ENCODE measurements around the gene FAM186B.

FAM186B gene

GRCh38 chr12:49553512-49554088, 51.8 kb downstream of the FAM186B start:
- H3K27me3 ChIP-seq (replicated peaks in 2 of 5; ENCODE audit: control insufficient read depth in 4 of 5, insufficient read depth in 5 of 5, low read length in 4 of 5), result peaks cover 0 to 8% (median 0%) of the 10 kb centered on the region in 5 experiments
- ChIA-PET POLR2A (no interaction called here), CTCF (interaction anchor here (0.9 to 19.6 kb wide), 24 partner anchors 8 to 285 kb away, joined by 3 to 223 read pairs (median 4); partner anchors contain the start of genes FAM186B, MCRS1, PRPF40B and TROAP)
- peaks cover 0 to 18% (median 12%) of the 10 kb centered on the region in 4 experiments for H3K4me1 ChIP-seq (ENCODE audit: control extremely low read depth in 1 of 4, control insufficient read depth in 4 of 4, insufficient read depth in 4 of 4, low read length in 3 of 4)
- H3K36me3 ChIP-seq (ENCODE audit: control insufficient read depth in 4 of 4, insufficient read depth in 4 of 4, low read length in 3 of 4), result peaks cover 2 to 30% (median 18%) of the 10 kb centered on the region in 4 experiments
- H3K27ac ChIP-seq (ENCODE audit: insufficient read depth in 1 of 2, low read depth in 1 of 2, low read length in 2 of 2, poor library complexity in 1 of 2, severe bottlenecking in 2 of 2), result no peak overlapping the region
- no peak overlapping the region for H3K4me3 ChIP-seq (ENCODE audit: control insufficient read depth in 1 of 7, extremely low read depth in 1 of 7, insufficient read depth in 4 of 7, low read depth in 2 of 7, low read length in 6 of 7)
- H3K9me3 ChIP-seq (ENCODE audit: control extremely low read depth in 1 of 5, control insufficient read depth in 4 of 5, insufficient read depth in 2 of 5, low read depth in 1 of 5, low read length in 4 of 5), result no peaks in the 10 kb centered on the region
- WGBS (ENCODE audit: insufficient coverage), result 29% methylated on average over 1 of the region's 2 CpGs
- DNase-seq, result peak; percentile 66 to 75 (median 74)

GRCh38 chr12:49552899-49553298, 52.5 kb downstream of the FAM186B start:
- CTCF ChIA-PET, result interaction anchor here (1.0 to 19.6 kb wide), 20 partner anchors 11 to 234 kb away, joined by 3 to 223 read pairs (median 4); partner anchors contain the start of genes FAM186B, MCRS1 and PRPF40B

GRCh38 chr12:49552425-49552824, 53.0 kb downstream of the FAM186B start:
- Histone ChIP-seq H3K4me3 (ENCODE audit: control insufficient read depth in 1 of 7, extremely low read depth in 1 of 7, insufficient read depth in 4 of 7, low read depth in 2 of 7, low read length in 6 of 7) (no peak overlapping the region), H3K27me3 (replicated peaks in 2 of 5; ENCODE audit: control insufficient read depth in 4 of 5, insufficient read depth in 5 of 5, low read length in 4 of 5) (peaks cover 0 to 16% (median 0%) of the 10 kb centered on the region in 5 experiments), H3K36me3 (ENCODE audit: control insufficient read depth in 4 of 4, insufficient read depth in 4 of 4, low read length in 3 of 4) (peaks cover 0 to 18% (median 8%) of the 10 kb centered on the region in 4 experiments), H3K4me1 (ENCODE audit: control extremely low read depth in 1 of 4, control insufficient read depth in 4 of 4, insufficient read depth in 4 of 4, low read length in 3 of 4) (peaks cover 0 to 24% (median 14%) of the 10 kb centered on the region in 4 experiments), H3K27ac (ENCODE audit: insufficient read depth in 1 of 2, low read depth in 1 of 2, low read length in 2 of 2, poor library complexity in 1 of 2, severe bottlenecking in 2 of 2) (no peak overlapping the region), H3K9me3 (ENCODE audit: control extremely low read depth in 1 of 5, control insufficient read depth in 4 of 5, insufficient read depth in 2 of 5, low read depth in 1 of 5, low read length in 4 of 5) (no peaks in the 10 kb centered on the region)
- POLR2A ChIA-PET, result interaction anchor here (0.8 to 1.1 kb wide), 3 partner anchors 10 to 186 kb away, joined by 3 to 4 read pairs (median 3); partner anchors contain the start of gene MCRS1
- 33% methylated on average over 4 of the region's 9 CpGs for WGBS (ENCODE audit: insufficient coverage)
- no peak for DNase-seq
- CTCF ChIA-PET, result interaction anchor here (1.0 to 19.6 kb wide), 16 partner anchors 10 to 234 kb away, joined by 3 to 223 read pairs (median 4); partner anchors contain the start of genes FAM186B and MCRS1

More at GRCh38 chr12:49552899-49553298, 52.5 kb downstream of the FAM186B start:
- H3K9me3 ChIP-seq (ENCODE audit: control extremely low read depth in 1 of 5, control insufficient read depth in 4 of 5, insufficient read depth in 2 of 5, low read depth in 1 of 5, low read length in 4 of 5), result no peaks in the 10 kb centered on the region
- peaks cover 0 to 12% (median 0%) of the 10 kb centered on the region in 5 experiments for H3K27me3 ChIP-seq (replicated peaks in 2 of 5; ENCODE audit: control insufficient read depth in 4 of 5, insufficient read depth in 5 of 5, low read length in 4 of 5)
- POLR2A ChIA-PET, result interaction anchor here (1.0 to 1.1 kb wide), 2 partner anchors 15 to 186 kb away, joined by 3 to 4 read pairs; partner anchors contain the start of gene MCRS1
- 97% methylated on average over 7 of the region's 8 CpGs for WGBS (ENCODE audit: insufficient coverage)
- no peak overlapping the region for H3K27ac ChIP-seq (ENCODE audit: insufficient read depth in 1 of 2, low read depth in 1 of 2, low read length in 2 of 2, poor library complexity in 1 of 2, severe bottlenecking in 2 of 2)
- H3K36me3 ChIP-seq (ENCODE audit: control insufficient read depth in 4 of 4, insufficient read depth in 4 of 4, low read length in 3 of 4), result peaks cover 0 to 23% (median 13%) of the 10 kb centered on the region in 4 experiments
- no peak for DNase-seq
- no peak overlapping the region for H3K4me3 ChIP-seq (ENCODE audit: control insufficient read depth in 1 of 7, extremely low read depth in 1 of 7, insufficient read depth in 4 of 7, low read depth in 2 of 7, low read length in 6 of 7)
- peaks cover 0 to 24% (median 14%) of the 10 kb centered on the region in 4 experiments for H3K4me1 ChIP-seq (ENCODE audit: control extremely low read depth in 1 of 4, control insufficient read depth in 4 of 4, insufficient read depth in 4 of 4, low read length in 3 of 4)

GRCh38 chr12:49552014-49552413, 53.4 kb downstream of the FAM186B start:
- ChIA-PET CTCF (interaction anchor here (1.2 to 19.6 kb wide), 10 partner anchors 10 to 201 kb away, joined by 3 to 223 read pairs (median 6); partner anchors contain the start of genes FAM186B and MCRS1), POLR2A (interaction anchor here (0.6 to 1.1 kb wide), 3 partner anchors 10 to 231 kb away, joined by 3 to 4 read pairs (median 3); partner anchors contain the start of gene MCRS1)
- 87% methylated on average over 7 of the region's 7 CpGs for WGBS (ENCODE audit: insufficient coverage)
- H3K27ac ChIP-seq (ENCODE audit: insufficient read depth in 1 of 2, low read depth in 1 of 2, low read length in 2 of 2, poor library complexity in 1 of 2, severe bottlenecking in 2 of 2), result no peak overlapping the region
- peaks cover 0 to 24% (median 14%) of the 10 kb centered on the region in 4 experiments for H3K4me1 ChIP-seq (ENCODE audit: control extremely low read depth in 1 of 4, control insufficient read depth in 4 of 4, insufficient read depth in 4 of 4, low read length in 3 of 4)
- no peaks in the 10 kb centered on the region for H3K9me3 ChIP-seq (ENCODE audit: control extremely low read depth in 1 of 5, control insufficient read depth in 4 of 5, insufficient read depth in 2 of 5, low read depth in 1 of 5, low read length in 4 of 5)
- H3K36me3 ChIP-seq (ENCODE audit: control insufficient read depth in 4 of 4, insufficient read depth in 4 of 4, low read length in 3 of 4), result peaks cover 0 to 14% (median 5%) of the 10 kb centered on the region in 4 experiments
- no peak for DNase-seq
- H3K27me3 ChIP-seq (replicated peaks in 2 of 5; ENCODE audit: control insufficient read depth in 4 of 5, insufficient read depth in 5 of 5, low read length in 4 of 5), result peaks cover 0 to 18% (median 2%) of the 10 kb centered on the region in 5 experiments
- H3K4me3 ChIP-seq (ENCODE audit: control insufficient read depth in 1 of 7, extremely low read depth in 1 of 7, insufficient read depth in 4 of 7, low read depth in 2 of 7, low read length in 6 of 7), result no peak overlapping the region

GRCh38 chr12:49550693-49551252, 54.7 kb downstream of the FAM186B start:
- no peak overlapping the region for H3K4me3 ChIP-seq (ENCODE audit: control insufficient read depth in 1 of 7, extremely low read depth in 1 of 7, insufficient read depth in 4 of 7, low read depth in 2 of 7, low read length in 6 of 7)
- DNase-seq, result no peak
- ChIA-PET CTCF (interaction anchor here (1.0 to 19.6 kb wide), 6 partner anchors 8 to 192 kb away, joined by 3 to 223 read pairs (median 7); partner anchors contain the start of genes MCRS1 and PRPF40B), POLR2A (interaction anchor here (0.6 kb wide), 1 partner anchor 95 kb away, joined by 4 read pairs; no protein-coding TSS in a partner anchor)
- no peaks in the 10 kb centered on the region for H3K9me3 ChIP-seq (ENCODE audit: control extremely low read depth in 1 of 5, control insufficient read depth in 4 of 5, insufficient read depth in 2 of 5, low read depth in 1 of 5, low read length in 4 of 5)
- H3K36me3 ChIP-seq (ENCODE audit: control insufficient read depth in 4 of 4, insufficient read depth in 4 of 4, low read length in 3 of 4), result peaks cover 0 to 2% (median 0%) of the 10 kb centered on the region in 4 experiments
- WGBS (ENCODE audit: insufficient coverage), result 100% methylated on average over 3 of the region's 6 CpGs
- no peak overlapping the region for H3K27ac ChIP-seq (ENCODE audit: insufficient read depth in 1 of 2, low read depth in 1 of 2, low read length in 2 of 2, poor library complexity in 1 of 2, severe bottlenecking in 2 of 2)
- H3K27me3 ChIP-seq (replicated peaks in 2 of 5; ENCODE audit: control insufficient read depth in 4 of 5, insufficient read depth in 5 of 5, low read length in 4 of 5), result peaks cover 0 to 26% (median 7%) of the 10 kb centered on the region in 5 experiments
- H3K4me1 ChIP-seq (ENCODE audit: control extremely low read depth in 1 of 4, control insufficient read depth in 4 of 4, insufficient read depth in 4 of 4, low read length in 3 of 4), result peaks cover 0 to 24% (median 14%) of the 10 kb centered on the region in 4 experiments

- H3K27me3 ChIP-seq (replicated peaks in 2 of 5; ENCODE audit: control insufficient read depth in 4 of 5, insufficient read depth in 5 of 5, low read length in 4 of 5), result peaks cover 0 to 27% (median 7%) of the 10 kb centered on the region in 5 experiments
- ChIA-PET POLR2A (interaction anchor here (0.6 kb wide), 1 partner anchor 95 kb away, joined by 4 read pairs; no protein-coding TSS in a partner anchor), CTCF (interaction anchor here (1.0 to 19.6 kb wide), 7 partner anchors 8 to 192 kb away, joined by 3 to 223 read pairs (median 6); partner anchors contain the start of genes MCRS1 and PRPF40B)
- 95% methylated on average over 24 of the region's 28 CpGs for WGBS (ENCODE audit: insufficient coverage)
- peaks cover 0 to 24% (median 14%) of the 10 kb centered on the region in 4 experiments for H3K4me1 ChIP-seq (ENCODE audit: control extremely low read depth in 1 of 4, control insufficient read depth in 4 of 4, insufficient read depth in 4 of 4, low read length in 3 of 4)
- H3K9me3 ChIP-seq (ENCODE audit: control extremely low read depth in 1 of 5, control insufficient read depth in 4 of 5, insufficient read depth in 2 of 5, low read depth in 1 of 5, low read length in 4 of 5), result no peaks in the 10 kb centered on the region
- H3K27ac ChIP-seq (ENCODE audit: insufficient read depth in 1 of 2, low read depth in 1 of 2, low read length in 2 of 2, poor library complexity in 1 of 2, severe bottlenecking in 2 of 2), result no peak overlapping the region
- no peaks in the 10 kb centered on the region for H3K36me3 ChIP-seq (ENCODE audit: control insufficient read depth in 4 of 4, insufficient read depth in 4 of 4, low read length in 3 of 4)
- H3K4me3 ChIP-seq (ENCODE audit: control insufficient read depth in 1 of 7, extremely low read depth in 1 of 7, insufficient read depth in 4 of 7, low read depth in 2 of 7, low read length in 6 of 7), result peak overlapping the region in 4 of 7 experiments; percentile 7 to 75 (median 64)
- DNase-seq, result no peak
These were observed 55.4 kb downstream of the FAM186B start for GRCh38 chr12:49549735-49550692.

All from common myeloid progenitor, CD34-positive (primary cell).